Smooth muscle cell (in vitro differentiated cells): Measurements from ENCODE around the gene OGFOD3. TPM values are rescaled to one million over a fixed set of nuclear protein-coding genes. Genes with fewer than 3 reads are reported as not detected.

Experiments used
- DNase-seq: peaks from one replicate; lab custom pipeline; 2025; ENCODE audit not compliant: unreplicated experiment; lab: John Stamatoyannopoulos, UW
- H2AFZ ChIP-seq: fragments of 200-600 bp; sonication (generic); 2 replicates; pipeline ENCODE4 v1.6.0; 2016; ENCODE audit warnings: antibody characterized with exemption, low read depth, mild to moderate bottlenecking
- H3F3A ChIP-seq: fragments of 200-600 bp; sonication (generic); 2 replicates; pipeline ENCODE4 v1.6.0; 2017; ENCODE audit warnings: antibody characterized with exemption, low read depth
- H3K27ac ChIP-seq: fragments of 200-600 bp; sonication (generic); 2 replicates; pipeline ENCODE4 v1.5.1; 2016; ENCODE audit warnings: low read depth, mild to moderate bottlenecking
- H3K27me3 ChIP-seq: fragments of 200-600 bp; sonication (generic); 2 replicates; pipeline ENCODE4 v1.6.1; 2016; ENCODE audit warnings: low read depth, mild to moderate bottlenecking
- H3K36me3 ChIP-seq: fragments of 200-600 bp; sonication (generic); 2 replicates; pipeline ENCODE4 v1.5.1; 2016; ENCODE audit warnings: low read depth
- H3K4me1 ChIP-seq: fragments of 200-600 bp; sonication (generic); 2 replicates; pipeline ENCODE4 v1.5.1; 2016; ENCODE audit warnings: low read depth
- H3K4me2 ChIP-seq: fragments of 200-600 bp; sonication (generic); 2 replicates; pipeline ENCODE4 v1.6.0; 2016; ENCODE audit warnings: mild to moderate bottlenecking
- H3K4me3 ChIP-seq: fragments of 200-600 bp; sonication (generic); 2 replicates; pipeline ENCODE4 v1.5.1; 2016; ENCODE audit warnings: mild to moderate bottlenecking
- H3K79me2 ChIP-seq: fragments of 200-600 bp; sonication (generic); 2 replicates; pipeline ENCODE4 v1.6.0; 2016; ENCODE audit warnings: low read depth, mild to moderate bottlenecking
- H3K9ac ChIP-seq: fragments of 200-600 bp; sonication (generic); 2 replicates; pipeline ENCODE4 v1.6.0; 2016; ENCODE audit warnings: low read depth
- H3K9me3 ChIP-seq: fragments of 200-600 bp; sonication (generic); replicated peaks from 2 replicates; pipeline ENCODE4 v1.5.1; 2016; ENCODE audit warnings: low read depth
- H4K20me1 ChIP-seq: fragments of 200-600 bp; sonication (generic); 2 replicates; pipeline ENCODE4 v1.6.0; 2016; ENCODE audit warnings: low read depth
- WGBS: methylation state at CpG from one replicate; pipeline ENCODE4 v1.1.7; 2016; ENCODE audit warnings: low lambda C conversion rate; 5-methylcytosine and 5-hydroxymethylcytosine counted together
- polyA plus RNA-seq: library from polyadenylated mRNA; unstranded; fragments of >200 nt; fragmentation: Nextera tagmentation; extraction: Ambion mirVana; gene quantifications from 2 replicates; pipeline ENCODE4 v1.2.1, GENCODE V29; 2016
- total RNA-seq: library from RNA; depleted of rRNA; stranded (reverse); fragments of >200 nt; gene quantifications from 2 replicates; pipeline ENCODE4 v1.2.3, GENCODE V29; 2014
- TF ChIP-seq, protein P1 (sequence below): fragments of 200-600 bp; sonication (generic); IDR thresholded peaks from 2 replicates; pipeline ENCODE4 v1.5.1; 2017; ENCODE audit warnings: borderline replicate concordance, mild to moderate bottlenecking, antibody characterized with exemption; ENCODE audit not compliant: insufficient read depth, poor library complexity, severe bottlenecking

The OGFOD3 gene
- total and polyA plus RNA-seq, 2 experiments from 2014 or later = 10.5 to 30.4 TPM

DNA sequence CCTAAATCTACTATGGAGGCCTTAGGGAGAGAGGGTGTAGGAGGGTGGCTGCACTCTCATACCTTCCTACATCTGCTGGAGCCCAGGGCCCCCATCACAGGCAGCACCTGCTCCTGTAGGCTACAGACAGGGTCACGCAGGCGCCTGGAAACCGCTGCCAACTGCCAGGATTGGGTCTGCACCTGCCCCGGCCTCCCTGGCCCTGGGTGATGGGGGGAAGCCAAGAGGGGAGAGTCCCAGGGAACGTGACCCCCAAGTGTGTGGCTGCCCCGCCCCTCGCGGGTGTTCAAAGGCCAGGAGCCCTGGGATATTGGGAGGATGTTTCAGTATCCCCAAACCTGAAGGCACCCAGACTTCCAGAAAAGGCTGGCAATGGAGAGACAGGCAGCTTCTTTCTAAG, 64.9 kb downstream of the OGFOD3 start:
- no peak overlapping the region for H3K9ac ChIP-seq

DNA sequence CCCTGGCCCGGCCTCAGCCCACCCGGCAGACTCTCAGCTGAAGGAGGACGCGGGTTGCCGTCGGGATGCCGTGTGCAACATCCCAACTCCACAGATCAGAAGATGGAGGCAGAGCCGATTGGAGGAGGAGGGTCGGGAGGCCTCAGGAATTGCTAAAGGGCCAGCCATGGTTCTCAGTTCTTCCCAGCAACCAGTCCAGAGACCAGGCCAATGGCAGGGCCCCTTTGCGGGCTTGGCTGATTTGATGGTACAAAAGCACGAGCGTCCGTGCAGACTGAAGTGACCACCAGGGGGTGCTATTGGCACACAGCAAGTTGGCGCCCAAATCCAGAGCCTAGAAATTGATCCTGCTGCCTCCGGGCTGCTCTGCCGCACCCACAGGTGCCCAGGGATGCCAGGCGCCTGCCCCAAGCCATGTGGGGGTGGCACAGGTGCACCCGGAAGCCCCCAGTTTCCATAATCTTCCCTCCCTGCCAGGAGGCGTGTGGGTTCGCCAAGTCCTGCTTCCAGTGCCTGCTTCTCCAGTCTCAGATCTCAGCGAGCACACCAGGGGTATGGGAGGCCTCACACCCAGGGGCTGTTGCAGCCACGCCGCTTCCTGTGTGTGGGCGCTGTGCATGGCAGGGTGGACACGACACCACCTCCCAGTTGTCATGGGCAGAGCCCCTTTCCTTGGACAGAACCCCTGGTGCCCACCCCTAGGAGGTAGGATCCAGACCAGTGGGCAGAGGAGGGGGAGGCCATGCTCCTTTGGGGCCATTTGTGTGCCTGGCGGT, 66.5 kb downstream of the OGFOD3 start:
- Histone ChIP-seq H3K4me1 (no peaks in the 10 kb centered on the region), H3K36me3 (no peaks in the 10 kb centered on the region), H3F3A (no peaks in the 10 kb centered on the region), H3K9me3 (no peaks in the 10 kb centered on the region), H3K9ac (no peak overlapping the region), H3K4me2 (no peak overlapping the region), H3K27me3 (no peaks in the 10 kb centered on the region), H3K27ac (no peak overlapping the region), H4K20me1 (no peaks in the 10 kb centered on the region), H3K4me3 (no peak overlapping the region), H3K79me2 (no peaks in the 10 kb centered on the region), H2AFZ (no peak overlapping the region)
- peak; percentile 48 for DNase-seq
- 45% methylated on average over 26 of the region's 26 CpGs for WGBS
- TF ChIP-seq, protein P1, sequence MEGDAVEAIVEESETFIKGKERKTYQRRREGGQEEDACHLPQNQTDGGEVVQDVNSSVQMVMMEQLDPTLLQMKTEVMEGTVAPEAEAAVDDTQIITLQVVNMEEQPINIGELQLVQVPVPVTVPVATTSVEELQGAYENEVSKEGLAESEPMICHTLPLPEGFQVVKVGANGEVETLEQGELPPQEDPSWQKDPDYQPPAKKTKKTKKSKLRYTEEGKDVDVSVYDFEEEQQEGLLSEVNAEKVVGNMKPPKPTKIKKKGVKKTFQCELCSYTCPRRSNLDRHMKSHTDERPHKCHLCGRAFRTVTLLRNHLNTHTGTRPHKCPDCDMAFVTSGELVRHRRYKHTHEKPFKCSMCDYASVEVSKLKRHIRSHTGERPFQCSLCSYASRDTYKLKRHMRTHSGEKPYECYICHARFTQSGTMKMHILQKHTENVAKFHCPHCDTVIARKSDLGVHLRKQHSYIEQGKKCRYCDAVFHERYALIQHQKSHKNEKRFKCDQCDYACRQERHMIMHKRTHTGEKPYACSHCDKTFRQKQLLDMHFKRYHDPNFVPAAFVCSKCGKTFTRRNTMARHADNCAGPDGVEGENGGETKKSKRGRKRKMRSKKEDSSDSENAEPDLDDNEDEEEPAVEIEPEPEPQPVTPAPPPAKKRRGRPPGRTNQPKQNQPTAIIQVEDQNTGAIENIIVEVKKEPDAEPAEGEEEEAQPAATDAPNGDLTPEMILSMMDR = peak; percentile 93

More for the DNA sequence above, 64.9 kb downstream of the OGFOD3 start:
- TF ChIP-seq, protein P1 = no peak
- H3F3A ChIP-seq = no peaks in the 10 kb centered on the region
- H3K27me3 ChIP-seq = no peaks in the 10 kb centered on the region
- no peak overlapping the region for H2AFZ ChIP-seq
- H3K4me2 ChIP-seq = no peak overlapping the region
- H4K20me1 ChIP-seq = no peaks in the 10 kb centered on the region
- no peak overlapping the region for H3K27ac ChIP-seq
- no peaks in the 10 kb centered on the region for H3K4me1 ChIP-seq
- DNase-seq = no peak
- no peaks in the 10 kb centered on the region for H3K79me2 ChIP-seq
- no peak overlapping the region for H3K4me3 ChIP-seq
- H3K36me3 ChIP-seq = no peaks in the 10 kb centered on the region
- H3K9me3 ChIP-seq = no peaks in the 10 kb centered on the region
- 91% methylated on average over 8 of the region's 8 CpGs for WGBS

DNA sequence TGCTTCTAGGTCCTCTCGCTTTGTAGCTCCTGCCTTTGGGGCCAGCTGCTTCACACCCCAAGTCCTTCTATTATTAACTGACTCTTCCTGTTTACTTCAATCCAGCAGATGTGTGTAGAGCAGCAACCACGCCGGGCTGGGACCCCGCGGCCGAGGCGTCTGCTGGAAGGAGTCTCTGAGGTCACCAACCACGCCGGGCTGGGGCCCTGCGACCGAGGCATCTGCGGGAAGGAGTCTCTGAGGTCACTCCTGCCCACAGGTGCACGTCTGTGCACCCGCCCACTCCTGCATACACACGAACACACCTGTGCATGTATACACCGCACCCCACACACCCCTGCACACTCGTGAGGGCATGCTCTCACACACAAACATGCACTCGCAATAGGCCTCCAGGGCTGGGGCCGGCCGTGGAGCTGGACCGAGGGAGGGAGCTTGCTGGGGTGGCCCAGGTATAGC, 67.1 kb downstream of the OGFOD3 start:
- DNase-seq = no peak

More for the DNA sequence above, 67.1 kb downstream of the OGFOD3 start:
- H4K20me1 ChIP-seq = no peaks in the 10 kb centered on the region
- H2AFZ ChIP-seq = no peak overlapping the region
- no peaks in the 10 kb centered on the region for H3K36me3 ChIP-seq
- no peak overlapping the region for H3K9ac ChIP-seq
- no peaks in the 10 kb centered on the region for H3K79me2 ChIP-seq
- no peak overlapping the region for H3K4me3 ChIP-seq
- H3K27ac ChIP-seq = no peak overlapping the region
- H3K27me3 ChIP-seq = no peaks in the 10 kb centered on the region
- no peaks in the 10 kb centered on the region for H3K9me3 ChIP-seq
- H3F3A ChIP-seq = no peaks in the 10 kb centered on the region
- TF ChIP-seq, protein P1 = no peak
- no peak overlapping the region for H3K4me2 ChIP-seq
- 81% methylated on average over 21 of the region's 21 CpGs for WGBS
- no peaks in the 10 kb centered on the region for H3K4me1 ChIP-seq
